Measurements from ENCODE around the gene TAF11L8. TPM values are rescaled to one million over a fixed set of nuclear protein-coding genes. Genes with fewer than 3 reads are reported as not detected.
A peak's percentile ranks its signal among the peaks of the same experiment; 100 is the strongest.
"Not testable (repeated sequence)": the region's sequence is repeated elsewhere in the genome, so short reads cannot be mapped to it uniquely, and the experiment has no call there.

Gene TAF11L8
- total RNA-seq (not detected), total RNA-seq (0 reads per million in 2 donors)

DNA sequence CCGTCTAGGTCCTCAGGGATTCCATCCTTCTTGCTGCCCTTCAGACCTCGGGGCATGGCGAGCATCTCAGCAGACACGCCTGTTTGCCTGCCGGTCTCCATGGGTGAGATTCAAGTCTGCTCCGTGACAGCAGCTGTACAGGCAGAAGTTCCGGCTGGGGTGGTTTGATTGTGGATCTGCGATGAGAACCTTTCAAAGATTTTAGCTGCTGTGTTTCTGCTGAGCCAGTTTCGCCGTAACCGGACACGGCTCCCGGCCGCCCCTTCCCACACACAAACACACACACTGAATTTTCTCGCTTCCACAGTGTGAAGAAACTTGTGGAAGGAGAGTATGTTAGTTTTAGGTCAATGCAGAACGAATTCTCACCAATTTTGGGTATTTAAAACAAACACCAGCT, at the start of gene TAF11L8:
Gene TAF11L8 (minus strand): TSS at position 101 of the 400 bp plus-strand sequence.
- H3K27ac Mint-ChIP-seq; H3K36me3 Mint-ChIP-seq (ENCODE audit: low read depth); DNase-seq; H3K4me1 Mint-ChIP-seq; H3K4me3 Mint-ChIP-seq; ATAC-seq; H3K27me3 Mint-ChIP-seq; H3K9me3 ChIP-seq (ENCODE audit: control insufficient read depth, low read length, poor library complexity, severe bottlenecking): not testable (repeated sequence)

GRCh38 chr5:17634160-17634559, 43.4 kb upstream of the TAF11L8 start, which contains the start of gene TAF11L14:
Gene TAF11L14, plus strand, starts transcription at chr5:17634460.
- Mint-ChIP-seq H3K27me3 (no peaks in the 10 kb centered on the region), H3K4me3 (no peak within 1 kb of the TSS), H3K27ac (no peak within 1 kb of the TSS)

GRCh38 chr5:17631788-17632187, 41.0 kb upstream of the TAF11L8 start, which contains the start of gene TAF11L13:
Gene TAF11L13, plus strand, starts transcription at chr5:17632088.
- not testable (repeated sequence) for H3K4me1 Mint-ChIP-seq; H3K9me3 ChIP-seq (ENCODE audit: control insufficient read depth, low read length, poor library complexity, severe bottlenecking); ATAC-seq; H3K27ac Mint-ChIP-seq; H3K27me3 Mint-ChIP-seq; H3K36me3 Mint-ChIP-seq (ENCODE audit: low read depth); H3K4me3 Mint-ChIP-seq; DNase-seq

More at GRCh38 chr5:17634160-17634559, 43.4 kb upstream of the TAF11L8 start, which contains the start of gene TAF11L14:
- no peaks in the 10 kb centered on the region for H3K9me3 ChIP-seq (ENCODE audit: control insufficient read depth, low read length, poor library complexity, severe bottlenecking)
- H3K36me3 Mint-ChIP-seq (ENCODE audit: low read depth) = no peaks in the 10 kb centered on the region
- H3K4me1 Mint-ChIP-seq = no peaks in the 10 kb centered on the region
- ATAC-seq = no peak
- no peak for DNase-seq

- no peak overlapping the region for H3K27ac Mint-ChIP-seq
- H3K9me3 ChIP-seq (ENCODE audit: control insufficient read depth, low read length, poor library complexity, severe bottlenecking) = no peaks in the 10 kb centered on the region
- H3K4me3 Mint-ChIP-seq = no peak overlapping the region
- H3K4me1 Mint-ChIP-seq = no peaks in the 10 kb centered on the region
- H3K36me3 Mint-ChIP-seq (ENCODE audit: low read depth) = no peaks in the 10 kb centered on the region
- no peak for ATAC-seq
- no peak for DNase-seq
- H3K27me3 Mint-ChIP-seq = no peaks in the 10 kb centered on the region
Measured at GRCh38 chr5:17625686-17626085, 34.9 kb upstream of the TAF11L8 start.

DNA sequence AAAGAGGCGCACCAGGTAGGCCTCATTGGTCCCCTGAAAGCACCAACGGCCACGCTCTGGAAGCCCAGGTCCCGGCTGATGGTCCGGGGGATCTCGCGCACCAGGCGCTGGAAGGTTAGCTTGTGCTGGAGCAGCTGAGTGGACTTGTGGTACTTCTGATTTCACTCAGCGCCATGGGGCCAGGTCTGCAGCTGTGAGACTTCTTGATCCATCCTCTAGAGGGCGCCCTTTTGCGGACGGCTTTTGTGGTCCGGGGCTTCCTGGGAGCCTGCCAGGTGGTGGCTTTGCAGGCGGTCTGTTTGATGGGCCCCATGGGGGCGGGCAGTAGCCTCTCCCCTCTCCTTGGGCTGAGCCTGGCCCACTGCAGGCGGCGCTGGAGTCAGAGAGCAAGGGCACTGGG, 29.9 kb upstream of the TAF11L8 start:
- no peaks in the 10 kb centered on the region for H3K9me3 ChIP-seq (ENCODE audit: control insufficient read depth, low read length, poor library complexity, severe bottlenecking)
- Mint-ChIP-seq H3K27ac (no peak overlapping the region), H3K36me3 (ENCODE audit: low read depth) (no peaks in the 10 kb centered on the region), H3K4me1 (no peaks in the 10 kb centered on the region), H3K4me3 (no peak overlapping the region), H3K27me3 (no peaks in the 10 kb centered on the region)
- DNase-seq = no peak
- ATAC-seq = no peak

GRCh38 chr5:17619354-17619753, 28.6 kb upstream of the TAF11L8 start:
- Mint-ChIP-seq H3K27me3 (no peaks in the 10 kb centered on the region), H3K4me1 (no peaks in the 10 kb centered on the region), H3K4me3 (no peak overlapping the region), H3K27ac (no peak overlapping the region), H3K36me3 (ENCODE audit: low read depth) (no peaks in the 10 kb centered on the region)
- no peaks in the 10 kb centered on the region for H3K9me3 ChIP-seq (ENCODE audit: control insufficient read depth, low read length, poor library complexity, severe bottlenecking)
- no peak for DNase-seq
- no peak for ATAC-seq

DNA sequence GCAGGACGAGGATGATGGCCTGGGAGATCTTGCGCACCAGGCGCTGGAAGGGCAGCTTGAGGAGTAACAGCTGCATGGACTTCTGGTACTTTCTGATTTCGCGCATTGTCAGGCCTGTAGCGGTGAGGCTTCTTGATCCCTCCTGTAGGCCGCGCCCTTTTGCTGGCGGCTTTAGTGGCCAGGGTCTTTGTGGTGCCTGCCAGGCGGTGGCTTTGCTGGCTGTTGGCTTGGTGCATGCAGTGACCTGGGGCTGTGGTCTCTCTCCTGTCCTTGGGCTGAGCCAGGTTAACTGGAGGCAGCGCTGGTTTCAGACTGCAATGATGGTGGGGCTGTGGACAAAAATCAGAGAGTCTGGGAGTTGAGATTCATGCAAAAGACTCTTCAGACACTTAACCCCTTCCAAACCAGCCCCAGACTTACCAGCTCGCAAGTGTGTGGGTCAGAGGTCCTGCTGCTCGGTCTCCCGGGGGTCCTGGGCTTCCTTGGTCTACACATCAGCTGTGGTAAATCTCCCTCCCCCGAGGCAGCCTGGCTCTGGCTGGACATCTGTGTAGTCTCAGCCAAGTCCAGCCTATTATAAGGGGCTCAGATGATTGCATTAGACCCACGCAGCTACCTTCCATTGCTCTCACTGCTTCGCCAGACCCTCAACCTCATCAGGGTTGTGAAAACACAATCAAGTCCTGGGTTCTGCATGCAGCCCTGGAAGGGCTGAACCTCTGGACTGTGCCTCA, 24.3 kb upstream of the TAF11L8 start:
- H3K4me3 Mint-ChIP-seq = no peak overlapping the region
- no peaks in the 10 kb centered on the region for H3K4me1 Mint-ChIP-seq
- no peaks in the 10 kb centered on the region for H3K36me3 Mint-ChIP-seq (ENCODE audit: low read depth)
- no peaks in the 10 kb centered on the region for H3K27me3 Mint-ChIP-seq
- H3K9me3 ChIP-seq (ENCODE audit: control insufficient read depth, low read length, poor library complexity, severe bottlenecking) = no peaks in the 10 kb centered on the region
- no peak overlapping the region for H3K27ac Mint-ChIP-seq
- DNase-seq (no peak), ATAC-seq (no peak)

DNA sequence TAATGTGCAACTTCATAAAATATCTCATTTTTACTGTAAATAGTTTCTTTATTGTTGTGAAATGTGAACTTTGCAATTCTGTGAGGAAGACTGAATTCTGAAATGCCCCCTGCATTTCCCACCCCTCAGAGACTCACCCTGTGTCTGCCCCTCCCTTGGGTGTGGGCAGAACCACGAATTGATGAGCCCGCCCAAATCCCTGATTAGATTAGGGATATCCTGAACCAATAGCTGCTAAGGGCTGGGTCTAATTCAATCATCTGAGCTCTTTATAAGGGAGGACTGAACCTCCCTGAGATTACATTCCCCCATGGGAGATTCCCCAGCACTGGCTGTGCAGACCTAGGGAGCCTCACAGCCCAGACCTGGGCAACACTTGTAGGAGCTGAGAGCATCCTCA, 19.3 kb upstream of the TAF11L8 start, which contains the start of gene TAF11L12:
Gene TAF11L12 (plus strand): TSS at position 301 of the 400 bp plus-strand sequence.
- H3K36me3 Mint-ChIP-seq (ENCODE audit: low read depth); H3K4me1 Mint-ChIP-seq; H3K4me3 Mint-ChIP-seq; ATAC-seq; H3K27ac Mint-ChIP-seq; H3K27me3 Mint-ChIP-seq; H3K9me3 ChIP-seq (ENCODE audit: control insufficient read depth, low read length, poor library complexity, severe bottlenecking); DNase-seq: not testable (repeated sequence)

DNA sequence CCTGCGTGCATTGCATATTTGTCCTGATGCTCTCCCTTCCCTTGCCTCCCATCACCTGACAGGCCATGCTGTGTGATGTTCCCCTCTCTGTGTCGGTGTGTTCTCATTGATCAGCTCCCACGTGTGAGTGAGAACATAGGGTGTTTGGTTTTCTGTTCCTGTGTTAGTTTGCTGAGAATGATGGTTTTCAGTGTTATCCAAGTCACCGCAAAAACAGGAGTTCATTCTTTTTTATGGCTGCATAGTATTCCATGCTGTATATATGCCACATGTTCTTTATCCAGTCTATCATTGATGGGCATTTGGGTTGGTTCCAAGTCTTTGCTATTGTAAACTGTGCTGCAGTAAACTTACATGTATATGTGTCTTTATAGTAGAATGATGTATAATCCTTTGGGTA, 16.7 kb upstream of the TAF11L8 start:
- H3K36me3 Mint-ChIP-seq (ENCODE audit: low read depth); ATAC-seq; H3K9me3 ChIP-seq (ENCODE audit: control insufficient read depth, low read length, poor library complexity, severe bottlenecking); H3K4me1 Mint-ChIP-seq; DNase-seq; H3K27ac Mint-ChIP-seq; H3K4me3 Mint-ChIP-seq; H3K27me3 Mint-ChIP-seq: not testable (repeated sequence)

- DNase-seq (no peak), ATAC-seq (no peak)
- no peak overlapping the region for H3K4me3 Mint-ChIP-seq
- no peaks in the 10 kb centered on the region for H3K9me3 ChIP-seq (ENCODE audit: control insufficient read depth, low read length, poor library complexity, severe bottlenecking)
- H3K36me3 Mint-ChIP-seq (ENCODE audit: low read depth) = no peaks in the 10 kb centered on the region
- no peak overlapping the region for H3K27ac Mint-ChIP-seq
- no peaks in the 10 kb centered on the region for H3K27me3 Mint-ChIP-seq
- H3K4me1 Mint-ChIP-seq = no peaks in the 10 kb centered on the region
Measured at GRCh38 chr5:17604951-17605350, 14.2 kb upstream of the TAF11L8 start.

DNA sequence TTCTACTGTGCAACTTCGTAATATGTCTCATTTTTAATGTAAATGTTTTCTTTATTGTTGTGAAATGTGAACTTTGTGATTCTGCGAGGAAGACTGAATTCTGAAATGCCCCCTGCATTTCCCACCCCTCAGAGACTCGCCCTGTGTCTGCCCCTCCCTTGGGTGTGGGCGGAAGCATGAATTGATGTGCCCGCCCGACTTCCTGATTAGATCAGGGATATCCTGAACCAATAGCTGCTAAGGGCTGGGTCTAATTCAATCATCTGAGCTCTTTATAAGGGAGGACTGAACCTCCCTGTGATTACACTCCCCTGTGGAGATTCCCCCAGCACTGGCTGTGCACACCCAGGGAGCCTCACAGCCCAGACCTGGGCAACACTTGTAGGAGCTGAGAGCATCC, 13.1 kb upstream of the TAF11L8 start, which contains the start of gene TAF11L11:
Gene TAF11L11 (plus strand): TSS at position 304 of the 400 bp plus-strand sequence.
- not testable (repeated sequence) for H3K4me1 Mint-ChIP-seq; H3K4me3 Mint-ChIP-seq; H3K36me3 Mint-ChIP-seq (ENCODE audit: low read depth); H3K27me3 Mint-ChIP-seq; DNase-seq; H3K27ac Mint-ChIP-seq; ATAC-seq; H3K9me3 ChIP-seq (ENCODE audit: control insufficient read depth, low read length, poor library complexity, severe bottlenecking)

GRCh38 chr5:17597728-17598127, 7.0 kb upstream of the TAF11L8 start, which contains the start of gene TAF11L10:
Gene TAF11L10, minus strand, starts transcription at chr5:17597828.
- not testable (repeated sequence) for H3K36me3 Mint-ChIP-seq (ENCODE audit: low read depth); ATAC-seq; H3K4me1 Mint-ChIP-seq; DNase-seq; H3K9me3 ChIP-seq (ENCODE audit: control insufficient read depth, low read length, poor library complexity, severe bottlenecking); H3K27ac Mint-ChIP-seq; H3K4me3 Mint-ChIP-seq; H3K27me3 Mint-ChIP-seq

DNA sequence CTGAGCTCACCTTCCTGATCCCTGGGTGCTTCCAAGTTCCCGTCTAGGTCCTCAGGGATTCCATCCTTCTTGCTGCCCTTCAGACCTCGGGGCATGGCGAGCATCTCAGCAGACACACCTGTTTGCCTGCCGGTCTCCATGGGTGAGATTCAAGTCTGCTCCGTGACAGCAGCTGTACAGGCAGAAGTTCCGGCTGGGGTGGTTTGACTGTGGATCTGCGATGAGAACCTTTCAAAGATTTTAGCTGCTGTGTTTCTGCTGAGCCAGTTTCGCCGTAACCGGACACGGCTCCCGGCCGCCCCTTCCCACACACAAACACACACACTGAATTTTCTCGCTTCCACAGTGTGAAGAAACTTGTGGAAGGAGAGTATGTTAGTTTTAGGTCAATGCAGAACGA, 3.5 kb upstream of the TAF11L8 start, which contains the start of gene TAF11L9:
Gene TAF11L9 (minus strand): TSS at position 140 of the 400 bp plus-strand sequence.
- not testable (repeated sequence) for H3K4me3 Mint-ChIP-seq; H3K4me1 Mint-ChIP-seq; H3K27ac Mint-ChIP-seq; H3K27me3 Mint-ChIP-seq; ATAC-seq; H3K36me3 Mint-ChIP-seq (ENCODE audit: low read depth); H3K9me3 ChIP-seq (ENCODE audit: control insufficient read depth, low read length, poor library complexity, severe bottlenecking)
- peak in 1 of 3 donors; percentile 12 for DNase-seq

- not testable (repeated sequence) for H3K9me3 ChIP-seq (ENCODE audit: control insufficient read depth, low read length, poor library complexity, severe bottlenecking); H3K27ac Mint-ChIP-seq; H3K4me3 Mint-ChIP-seq
Measured at GRCh38 chr5:17585658-17586057, 5.1 kb downstream of the TAF11L8 start, which contains the start of gene TAF11L7. Gene TAF11L7, minus strand, starts transcription at chr5:17585758.

More at GRCh38 chr5:17585658-17586057, 5.1 kb downstream of the TAF11L8 start, which contains the start of gene TAF11L7:
- not testable (repeated sequence) for DNase-seq; ATAC-seq; H3K4me1 Mint-ChIP-seq; H3K27me3 Mint-ChIP-seq; H3K36me3 Mint-ChIP-seq (ENCODE audit: low read depth)

Data from T-helper 17 cell (primary cell).